IPS-18a (cell line): ENCODE results near the gene ING4.

Experiments used
- H3K27ac ChIP-seq: one replicate; pipeline ENCODE4 v1.5.1; 2013; ENCODE audit warnings: low read length
- H3K27me3 ChIP-seq: one replicate; pipeline ENCODE4 v1.6.1; 2013; ENCODE audit warnings: mild to moderate bottlenecking, low read length; ENCODE audit not compliant: control insufficient read depth, insufficient read depth
- H3K36me3 ChIP-seq: one replicate; pipeline ENCODE4 v1.6.1; 2013; ENCODE audit warnings: low read depth, low read length; ENCODE audit not compliant: control insufficient read depth
- H3K4me1 ChIP-seq: one replicate; pipeline ENCODE4 v1.6.1; 2013; ENCODE audit warnings: low read depth, low read length; ENCODE audit not compliant: control insufficient read depth
- H3K4me3 ChIP-seq: one replicate; pipeline ENCODE4 v1.5.1; 2013; ENCODE audit warnings: low read length
- H3K9ac ChIP-seq: one replicate; pipeline ENCODE4 v1.6.1; 2013; ENCODE audit warnings: mild to moderate bottlenecking, low read length, moderate library complexity
- H3K9me3 ChIP-seq: one replicate; pipeline ENCODE4 v1.6.1; 2013; ENCODE audit warnings: low read depth, low read length; ENCODE audit not compliant: control insufficient read depth

The ING4 gene

GRCh38 chr12:6612652-6613014, 50.3 kb downstream of the ING4 start:
- no peaks in the 10 kb centered on the region for H3K36me3 ChIP-seq
- peaks cover 34% of the 10 kb centered on the region for H3K4me1 ChIP-seq
- H3K9ac ChIP-seq, result peak overlapping the region; percentile 82
- no peaks in the 10 kb centered on the region for H3K9me3 ChIP-seq
- H3K4me3 ChIP-seq, result peak overlapping the region; percentile 55
- no peaks in the 10 kb centered on the region for H3K27me3 ChIP-seq
- no peak overlapping the region for H3K27ac ChIP-seq

DNA sequence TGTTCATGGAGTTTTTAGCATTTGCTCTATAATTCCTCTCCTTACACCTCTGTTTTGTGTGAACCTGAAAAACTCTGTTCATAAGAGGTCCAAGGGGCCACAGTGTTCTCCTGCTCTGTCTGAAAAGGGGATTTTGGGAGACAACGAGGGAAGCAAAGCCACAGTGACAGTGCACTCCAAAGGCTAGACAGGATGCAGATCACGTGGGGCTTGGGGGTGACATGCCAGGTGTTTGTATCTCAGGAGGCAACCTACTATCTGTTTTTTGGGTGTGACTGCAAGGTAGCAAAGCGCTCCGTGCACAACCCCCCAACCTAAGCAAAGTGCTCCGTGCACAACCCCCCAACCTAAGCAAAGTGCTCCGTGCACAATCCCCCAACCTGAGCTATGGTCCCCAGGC, 50.7 kb downstream of the ING4 start:
- peak overlapping the region; percentile 55 for H3K4me3 ChIP-seq
- H3K27ac ChIP-seq, result no peak overlapping the region
- peaks cover 35% of the 10 kb centered on the region for H3K4me1 ChIP-seq
- no peaks in the 10 kb centered on the region for H3K9me3 ChIP-seq
- peak overlapping the region; percentile 82 for H3K9ac ChIP-seq
- H3K27me3 ChIP-seq, result no peaks in the 10 kb centered on the region
- H3K36me3 ChIP-seq, result no peaks in the 10 kb centered on the region

DNA sequence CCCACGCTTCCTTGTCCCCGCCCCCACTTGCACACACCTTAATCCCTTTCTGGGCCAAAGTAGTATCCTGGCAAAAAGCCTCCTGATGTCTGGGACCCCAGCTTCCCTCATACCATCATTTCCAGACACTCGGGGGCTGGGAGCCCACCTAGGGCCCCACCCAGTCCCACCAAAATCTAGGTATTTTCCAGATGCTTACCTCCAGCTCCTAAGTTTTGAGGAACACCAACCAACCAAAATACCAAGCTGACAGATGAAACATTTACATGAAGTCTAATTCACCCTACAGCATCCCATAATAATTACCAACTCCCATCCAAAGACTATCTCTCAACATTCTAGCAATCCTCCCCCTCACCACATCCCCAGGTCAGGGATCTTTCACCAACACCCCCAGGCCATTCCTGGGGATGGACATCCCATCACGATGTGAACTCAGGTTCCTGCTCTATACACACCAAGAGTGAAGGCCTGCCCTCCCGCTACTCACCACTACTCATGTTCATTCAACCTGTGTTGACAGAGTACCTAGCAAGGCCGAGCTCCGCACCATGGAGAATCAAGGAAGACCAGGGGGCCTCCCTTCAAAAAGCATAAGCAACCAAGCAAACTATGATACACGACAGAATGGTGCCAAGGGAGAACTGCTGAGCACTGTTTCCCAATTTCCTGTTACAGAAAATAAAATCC, 54.2 kb downstream of the ING4 start:
- no peaks in the 10 kb centered on the region for H3K27me3 ChIP-seq
- no peaks in the 10 kb centered on the region for H3K9me3 ChIP-seq
- no peak overlapping the region for H3K9ac ChIP-seq
- peaks cover 18% of the 10 kb centered on the region for H3K36me3 ChIP-seq
- peaks cover 47% of the 10 kb centered on the region for H3K4me1 ChIP-seq
- no peak overlapping the region for H3K4me3 ChIP-seq
- H3K27ac ChIP-seq, result no peak overlapping the region

GRCh38 chr12:6607751-6608591, 54.9 kb downstream of the ING4 start:
- H3K27ac ChIP-seq, result no peak overlapping the region
- H3K9ac ChIP-seq, result no peak overlapping the region
- H3K9me3 ChIP-seq, result no peaks in the 10 kb centered on the region
- H3K36me3 ChIP-seq, result peaks cover 21% of the 10 kb centered on the region
- no peak overlapping the region for H3K4me3 ChIP-seq
- peaks cover 46% of the 10 kb centered on the region for H3K4me1 ChIP-seq
- no peaks in the 10 kb centered on the region for H3K27me3 ChIP-seq

DNA sequence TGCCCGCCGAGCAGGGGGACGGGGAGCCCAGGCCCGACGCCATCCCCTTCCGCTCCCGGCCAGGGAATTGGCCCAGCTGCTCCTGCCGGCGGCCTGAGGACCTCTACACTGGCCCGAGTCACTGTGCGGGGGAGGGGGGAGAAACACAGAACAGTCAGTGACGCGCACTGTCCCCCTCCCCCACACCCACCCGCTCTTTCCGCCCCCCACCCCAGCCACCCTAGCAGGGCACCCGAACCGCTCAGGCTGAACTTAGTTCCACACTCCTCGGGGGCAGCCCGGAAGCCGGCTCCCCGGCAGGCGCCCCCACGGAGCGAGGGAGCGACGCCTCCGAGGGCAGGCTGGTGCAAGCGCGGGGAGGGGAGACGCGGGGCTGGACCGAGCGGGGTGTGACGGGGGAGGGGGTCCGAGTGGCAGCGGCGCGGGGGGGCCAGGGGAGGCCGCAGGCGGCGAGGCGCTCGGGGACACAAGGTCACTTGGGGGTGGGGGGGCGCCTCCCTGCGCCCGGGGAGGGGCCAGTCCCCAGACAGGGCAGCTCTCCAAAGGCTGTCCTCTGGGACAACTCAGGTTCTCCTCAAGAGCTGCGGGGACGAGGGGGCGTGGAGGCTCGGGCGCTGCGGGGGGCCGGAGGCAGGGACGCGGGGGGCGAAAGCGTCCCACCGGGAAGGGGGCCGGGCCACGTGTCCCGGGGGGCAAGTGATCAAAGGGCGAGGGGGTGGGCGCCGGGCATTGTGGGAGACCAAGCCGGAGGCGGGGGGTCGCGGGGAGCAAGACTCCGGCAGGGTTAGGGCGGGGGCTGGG, 56.4 kb downstream of the ING4 start:
- Histone ChIP-seq H3K4me1 (peaks cover 34% of the 10 kb centered on the region), H3K9me3 (no peaks in the 10 kb centered on the region), H3K27ac (no peak overlapping the region)

DNA sequence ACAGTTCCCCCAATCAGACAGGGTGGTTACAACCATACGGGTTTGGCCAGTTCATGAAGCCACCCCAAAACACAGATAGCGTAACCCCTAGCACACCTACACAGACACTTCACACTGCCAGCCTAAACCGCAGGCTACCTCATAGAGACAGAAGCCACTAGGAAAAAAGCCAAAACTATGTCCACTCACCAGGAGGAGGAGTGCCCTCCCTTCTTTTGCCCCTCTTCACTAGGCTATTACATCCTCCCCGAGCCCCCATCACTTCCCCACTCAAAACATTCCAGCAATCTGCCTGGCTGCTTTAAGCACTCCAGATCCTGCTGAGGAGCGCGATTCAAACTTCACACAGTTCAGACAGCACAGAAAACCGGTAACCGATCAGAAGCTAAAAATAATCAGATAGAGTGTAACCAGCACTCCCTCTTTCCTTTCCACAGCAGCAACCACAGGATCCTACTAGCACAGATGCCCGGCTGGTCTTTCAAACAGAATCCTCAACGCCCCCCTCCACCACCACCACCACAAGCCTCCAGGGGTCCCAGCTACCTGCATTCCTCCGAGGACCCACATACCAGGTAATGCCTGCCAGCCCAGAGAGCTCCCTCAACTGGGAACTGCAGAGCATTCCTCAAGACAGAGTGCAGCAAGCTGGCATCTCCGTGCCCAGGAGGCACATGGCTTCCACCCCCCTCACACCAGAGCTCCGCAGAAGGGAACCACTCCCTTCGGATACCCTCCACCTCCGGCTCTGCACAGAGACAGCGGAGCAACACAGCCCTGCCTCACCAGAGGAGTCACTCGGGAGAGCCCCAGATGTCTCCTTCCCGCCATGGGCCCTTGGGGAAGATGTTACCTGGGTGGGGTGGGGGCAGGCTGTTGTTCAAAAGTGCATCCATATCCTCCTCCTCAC, 57.2 kb downstream of the ING4 start:
- Histone ChIP-seq H3K36me3 (peaks cover 44% of the 10 kb centered on the region), H3K4me3 (peak overlapping the region; percentile 94), H3K9ac (peak overlapping the region; percentile 70), H3K27ac (no peak overlapping the region), H3K27me3 (no peaks in the 10 kb centered on the region), H3K4me1 (peaks cover 29% of the 10 kb centered on the region), H3K9me3 (no peaks in the 10 kb centered on the region)

More for the DNA sequence above, 56.4 kb downstream of the ING4 start:
- H3K27me3 ChIP-seq, result no peaks in the 10 kb centered on the region
- H3K9ac ChIP-seq, result peak overlapping the region; percentile 70
- peak overlapping the region; percentile 94 for H3K4me3 ChIP-seq
- peaks cover 36% of the 10 kb centered on the region for H3K36me3 ChIP-seq

DNA sequence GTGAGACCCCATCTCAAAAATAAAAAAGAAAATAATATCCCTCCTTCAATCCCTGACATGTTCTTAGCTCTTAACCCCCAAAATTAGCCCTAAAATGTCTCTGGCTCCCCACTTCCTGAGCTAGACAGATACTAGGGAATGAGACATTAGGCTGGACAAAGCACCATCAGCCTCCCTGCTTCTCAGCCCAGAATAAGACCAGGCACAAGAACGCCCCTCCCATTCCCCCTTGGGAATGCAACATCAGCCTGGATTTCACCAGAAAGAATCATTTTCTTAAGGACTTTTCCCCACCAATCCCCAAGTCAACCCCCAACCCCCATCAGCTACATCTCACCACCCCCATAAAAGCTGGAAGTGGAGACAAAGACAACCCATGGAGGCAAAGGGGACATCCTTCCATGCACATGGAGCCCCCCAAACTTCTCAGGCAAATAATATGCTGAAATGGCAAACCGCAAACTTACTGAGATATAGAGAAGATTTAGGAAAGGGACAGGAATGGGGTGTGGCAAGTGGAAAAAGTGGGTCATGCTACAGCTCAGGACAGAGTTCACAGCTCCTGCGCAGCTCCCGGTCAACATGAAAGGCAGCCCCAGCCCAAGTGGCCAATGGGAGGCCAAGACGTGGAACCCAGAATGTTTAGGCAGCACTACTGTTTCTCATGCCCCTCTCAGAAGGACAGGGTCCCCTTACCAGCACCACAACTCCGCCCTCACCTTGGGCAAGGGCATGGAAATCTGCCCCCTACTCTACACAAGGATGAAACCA, 58.5 kb downstream of the ING4 start:
- Histone ChIP-seq H3K9ac (peak overlapping the region; percentile 4), H3K9me3 (no peaks in the 10 kb centered on the region), H3K4me3 (peak overlapping the region; percentile 94), H3K27me3 (no peaks in the 10 kb centered on the region), H3K36me3 (peaks cover 56% of the 10 kb centered on the region), H3K27ac (no peak overlapping the region), H3K4me1 (peaks cover 29% of the 10 kb centered on the region)

DNA sequence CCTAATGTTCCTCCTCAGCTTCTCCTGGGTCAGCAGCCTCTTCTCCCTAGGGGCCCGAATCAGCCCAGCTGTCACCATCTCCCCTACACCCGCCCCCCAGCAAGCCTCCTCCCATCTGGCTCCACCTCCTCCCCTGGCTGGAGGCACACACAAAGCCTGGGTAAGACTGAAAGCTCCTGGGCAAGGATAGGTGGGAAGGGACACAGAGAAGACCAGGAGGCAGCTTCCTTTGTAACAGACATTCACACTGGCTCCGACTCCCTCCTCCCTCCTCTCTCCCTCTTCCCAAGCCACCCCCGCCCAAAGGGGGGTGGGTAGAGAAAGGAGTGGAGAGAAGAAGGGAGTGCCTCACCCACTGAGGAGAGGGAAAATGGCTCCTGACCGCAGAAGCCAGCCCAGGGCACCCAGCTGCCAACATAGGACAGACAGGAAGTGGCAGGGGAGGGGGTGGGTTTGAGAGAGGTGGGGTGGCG, 59.8 kb downstream of the ING4 start:
- H3K4me1 ChIP-seq, result peaks cover 27% of the 10 kb centered on the region
- no peaks in the 10 kb centered on the region for H3K9me3 ChIP-seq
- H3K9ac ChIP-seq, result no peak overlapping the region
- no peaks in the 10 kb centered on the region for H3K27me3 ChIP-seq
- peaks cover 68% of the 10 kb centered on the region for H3K36me3 ChIP-seq
- H3K27ac ChIP-seq, result no peak overlapping the region
- no peak overlapping the region for H3K4me3 ChIP-seq

DNA sequence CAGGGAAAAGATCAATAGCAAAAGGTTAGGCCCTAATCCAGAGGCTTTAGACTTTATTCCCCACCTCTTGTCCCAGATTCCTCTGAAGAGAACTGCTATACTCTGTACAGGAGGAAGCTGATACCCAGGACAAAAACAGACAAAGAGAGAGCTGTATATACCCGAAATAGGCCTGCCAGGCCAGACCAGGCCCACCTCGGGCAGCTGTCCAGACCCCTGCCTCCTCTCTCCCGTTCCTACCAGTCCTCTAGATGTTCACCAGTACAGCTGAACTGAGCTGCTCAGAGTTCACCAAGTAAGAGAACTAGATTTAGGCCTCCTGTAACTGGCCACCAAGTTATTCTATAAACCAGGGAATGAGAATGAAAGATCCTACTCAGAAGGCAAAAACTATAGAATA, 60.4 kb downstream of the ING4 start:
- Histone ChIP-seq H3K4me3 (no peak overlapping the region), H3K9me3 (no peaks in the 10 kb centered on the region), H3K27me3 (no peaks in the 10 kb centered on the region), H3K4me1 (peaks cover 22% of the 10 kb centered on the region), H3K36me3 (peaks cover 74% of the 10 kb centered on the region), H3K27ac (no peak overlapping the region), H3K9ac (no peak overlapping the region)
